Nucleus accumbens (tissue), 56 donors: ENCODE data around the gene TTC33.
"Not testable (repeated sequence)": the region's sequence is repeated elsewhere in the genome, so short reads cannot be mapped to it uniquely, and the experiment has no call there.

ENCODE experiments used
- DNase-seq, 56 donors: peaks; one replicate each; lab custom pipeline; 2025; lab: John Stamatoyannopoulos, UW

TTC33 gene

DNA sequence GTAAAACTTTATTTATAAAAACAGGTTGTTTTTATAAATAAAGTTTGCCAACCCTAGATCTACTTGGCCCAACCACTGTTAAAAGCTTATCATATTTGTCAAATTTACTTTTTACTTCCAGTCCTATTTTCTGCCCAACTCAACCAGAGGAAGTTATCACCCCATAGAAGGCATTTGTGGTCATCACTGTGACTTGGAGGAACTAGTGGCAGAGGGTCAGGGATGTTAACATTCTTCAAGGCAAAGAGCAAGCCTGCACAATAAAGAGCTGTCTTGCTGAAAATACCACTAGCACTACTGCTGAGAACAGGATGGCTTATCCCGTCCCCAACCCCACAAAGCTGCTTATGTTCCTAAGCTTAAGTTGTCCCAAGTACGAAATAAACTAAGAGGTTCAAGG lies 22.3 kb downstream of the TTC33 start:
- DNase-seq = no peak

DNA sequence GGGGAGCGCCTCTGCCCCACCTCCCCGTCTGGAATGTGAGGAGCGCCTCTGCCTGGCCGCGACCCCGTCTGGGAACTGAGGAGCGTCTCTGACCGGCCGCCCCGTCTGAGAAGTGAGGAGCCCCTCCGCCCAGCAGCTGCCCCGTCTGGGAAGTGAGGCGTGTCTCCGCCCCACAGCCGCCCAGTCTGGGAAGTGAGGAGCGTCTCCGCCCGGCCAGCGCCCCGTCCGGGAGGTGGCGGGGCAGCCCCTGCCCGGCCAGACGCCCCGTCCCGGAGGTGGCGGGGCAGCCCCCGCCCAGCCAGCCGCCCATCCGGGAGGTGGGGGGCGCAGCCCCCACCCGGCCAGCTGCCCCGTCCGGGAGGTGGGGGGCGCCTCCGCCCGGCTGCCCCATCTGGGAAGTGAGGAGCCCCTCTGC lies 33.3 kb downstream of the TTC33 start:
- not testable (repeated sequence) for DNase-seq

- no peak for DNase-seq
Measured at GRCh38 chr5:40720069-40720468, 35.7 kb downstream of the TTC33 start.

DNA sequence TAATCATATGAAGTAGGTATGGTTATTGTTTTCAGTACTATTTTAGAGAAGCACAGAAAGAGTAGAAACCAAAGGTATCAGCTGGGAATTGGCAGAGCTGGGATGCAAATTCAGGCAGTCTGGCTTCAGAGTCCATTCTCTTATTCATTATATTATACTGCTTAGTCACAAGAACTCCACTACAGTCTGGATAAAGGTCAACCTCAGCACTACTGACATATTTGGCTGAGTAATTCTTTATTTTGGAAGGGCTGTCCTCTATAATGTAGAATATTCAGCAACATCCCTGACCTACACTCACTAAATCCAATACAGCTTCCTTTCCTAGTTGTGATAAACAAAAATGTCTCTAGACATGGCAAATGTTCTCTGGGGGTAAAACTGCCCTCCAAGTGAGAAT lies 38.5 kb downstream of the TTC33 start:
- no peak for DNase-seq

DNA sequence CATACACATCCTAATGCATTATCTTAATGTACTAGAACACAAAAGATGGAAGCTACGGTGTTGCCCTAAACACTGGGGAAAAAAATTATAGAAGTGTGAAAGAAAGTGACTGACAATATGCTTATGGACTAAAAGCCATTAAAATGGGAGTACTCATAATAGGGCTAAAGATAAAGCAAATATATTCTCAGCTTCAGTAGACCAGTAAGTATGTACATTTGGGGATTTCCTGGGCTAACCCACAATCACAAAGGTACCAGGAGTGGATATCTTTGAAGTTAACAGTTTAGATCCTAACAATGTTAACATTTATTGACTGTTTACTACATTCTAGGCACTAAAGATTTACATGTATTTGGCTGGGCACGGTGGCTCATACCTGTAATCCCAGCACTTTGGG lies 39.2 kb downstream of the TTC33 start:
- no peak for DNase-seq

- DNase-seq = peak in 12 of 56 donors; percentile 2 to 26 (median 7)
Measured at GRCh38 chr5:40716000-40716399, 39.8 kb downstream of the TTC33 start.

DNA sequence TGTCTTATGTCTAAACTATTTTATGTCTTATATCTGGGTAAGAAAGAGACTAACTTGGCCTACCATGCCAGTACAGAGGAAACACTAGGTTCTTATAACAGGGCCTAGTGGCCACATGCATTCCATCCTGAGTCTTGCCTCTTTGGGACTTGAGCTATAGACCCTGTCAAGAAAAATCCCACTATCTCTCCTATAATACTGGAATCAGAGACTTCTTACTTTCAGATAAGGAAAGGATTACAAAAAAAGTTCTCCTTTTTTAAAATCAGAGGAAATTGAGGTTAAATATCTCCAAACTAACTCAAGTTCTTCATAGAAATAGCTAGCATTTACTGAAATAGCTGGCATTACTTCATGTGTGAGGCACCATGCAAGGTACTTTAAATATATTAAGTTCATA lies 41.8 kb downstream of the TTC33 start:
- no peak for DNase-seq

DNA sequence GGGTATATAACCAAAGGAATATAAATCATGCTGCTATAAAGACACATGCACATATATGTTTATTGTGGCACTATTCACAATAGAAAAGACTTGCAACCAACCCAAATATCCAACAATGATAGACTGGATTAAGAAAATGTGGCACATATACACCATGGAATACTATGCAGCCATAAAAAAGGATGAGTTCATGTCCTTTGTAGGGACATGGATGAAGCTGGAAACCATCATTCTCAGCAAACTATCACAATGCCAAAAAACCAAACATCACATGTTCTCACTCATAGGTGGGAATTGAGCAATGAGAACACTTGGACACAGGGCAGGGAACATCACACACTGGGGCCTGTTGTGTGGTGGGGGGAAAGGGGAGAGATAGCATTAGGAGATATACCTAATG lies 45.2 kb downstream of the TTC33 start:
- DNase-seq = not testable (repeated sequence)

- not testable (repeated sequence) for DNase-seq
Measured at GRCh38 chr5:40705484-40705883, 50.3 kb downstream of the TTC33 start.

- not testable (repeated sequence) for DNase-seq
Measured at GRCh38 chr5:40702027-40702426, 53.7 kb downstream of the TTC33 start.

GRCh38 chr5:40700116-40700782 lies 55.5 kb downstream of the TTC33 start:
- no peak for DNase-seq

- no peak for DNase-seq
Measured at GRCh38 chr5:40694433-40694832, 61.3 kb downstream of the TTC33 start.

GRCh38 chr5:40691894-40692293 lies 63.9 kb downstream of the TTC33 start:
- no peak for DNase-seq

GRCh38 chr5:40690267-40690666 lies 65.5 kb downstream of the TTC33 start:
- DNase-seq = no peak

DNA sequence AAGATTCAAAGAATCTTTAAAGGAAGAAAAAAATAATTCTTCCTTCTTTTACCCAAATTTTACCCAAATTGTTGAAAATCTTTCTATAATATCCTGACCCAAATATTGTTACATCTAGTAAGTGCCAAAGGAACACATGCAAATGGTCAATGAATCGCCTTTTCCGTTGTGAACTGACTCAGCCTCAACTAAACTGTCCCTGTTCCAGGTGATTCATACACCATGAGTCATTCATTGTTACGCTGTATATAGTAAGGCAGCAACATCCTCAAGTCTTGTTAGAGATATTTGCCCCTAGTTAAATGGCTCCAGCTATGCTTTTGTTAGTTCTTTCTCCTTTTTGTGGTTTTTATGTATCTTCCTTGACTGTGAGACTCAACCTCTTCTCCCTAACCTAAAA lies 66.3 kb downstream of the TTC33 start:
- DNase-seq = no peak

GRCh38 chr5:40688996-40689395 lies 66.8 kb downstream of the TTC33 start:
- DNase-seq = no peak

DNA sequence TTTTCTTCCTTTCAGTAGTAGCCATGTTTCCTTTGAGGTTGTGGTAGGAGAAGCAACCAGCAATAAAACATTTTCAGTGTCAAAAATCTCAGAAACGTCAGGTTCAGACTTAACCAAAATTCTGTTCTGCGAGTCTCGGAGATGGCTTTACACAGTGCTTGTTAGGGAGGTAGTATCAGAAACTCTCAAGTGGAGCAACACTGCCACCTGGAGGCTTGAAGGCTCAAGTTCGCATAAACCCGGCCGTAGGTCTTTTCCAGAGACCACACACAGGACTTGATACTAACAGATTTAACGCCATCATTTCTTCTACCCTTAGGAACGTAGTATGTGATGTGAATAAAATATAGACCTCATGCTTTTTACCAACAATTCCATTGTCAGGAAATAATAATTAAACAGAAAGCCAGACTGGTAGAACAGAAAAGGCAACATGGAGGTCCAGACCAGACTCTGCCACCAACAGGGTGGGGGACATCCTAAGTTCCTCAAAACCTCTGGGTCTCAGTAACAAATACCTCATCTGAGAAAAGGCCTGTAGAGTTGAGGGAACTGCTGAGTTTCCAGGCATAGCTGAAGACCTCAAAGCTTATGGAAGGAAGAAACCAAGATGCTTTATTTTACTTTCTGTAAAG lies 67.5 kb downstream of the TTC33 start:
- peak in 51 of 56 donors; percentile 2 to 91 (median 59) for DNase-seq

DNA sequence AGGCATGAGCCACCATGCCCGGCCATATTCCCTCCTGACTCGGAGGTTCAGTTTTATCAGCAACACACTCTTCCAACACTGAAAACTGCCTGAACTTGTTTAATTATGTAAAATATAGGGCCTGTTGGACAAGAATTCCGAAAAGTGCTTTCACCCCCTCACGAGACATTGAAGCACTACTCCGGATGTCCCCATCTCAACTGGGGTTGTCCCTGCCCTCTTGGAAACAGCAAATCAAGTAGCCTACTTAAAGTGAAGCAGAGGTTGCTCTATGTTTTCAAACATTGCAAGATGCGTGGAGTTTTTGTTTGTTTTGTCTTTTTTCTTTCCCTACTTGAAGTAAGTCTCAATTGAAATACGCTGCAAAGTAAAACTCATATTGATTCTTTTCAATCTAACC lies 68.4 kb downstream of the TTC33 start:
- no peak for DNase-seq

GRCh38 chr5:40685976-40686486 lies 69.7 kb downstream of the TTC33 start:
- DNase-seq = no peak

GRCh38 chr5:40685193-40685592 lies 70.6 kb downstream of the TTC33 start:
- no peak for DNase-seq

GRCh38 chr5:40683305-40683704 lies 72.5 kb downstream of the TTC33 start:
- DNase-seq = no peak
